ENCODE data around the gene C5orf22. TPM values are rescaled to one million over a fixed set of nuclear protein-coding genes. Genes with fewer than 3 reads are reported as not detected.

C5orf22 gene
- total and polyA plus RNA-seq, 2 of the 13 experiments (the other 11 are each of a cell fraction or from before 2014, with no cell fraction given): 14.0 to 21.5 TPM

- intact Hi-C loops (cut with micrococcal nuclease; ENCODE audit: unreplicated experiment): loop anchor here (5.0 kb wide), 2 partner anchors 494 to 509 kb away; no protein-coding TSS in a partner anchor
- in situ Hi-C loops (cut with HindIII; ENCODE audit: extremely low pct_ligation_motif_present, low pct_unique_long_range_greater_than_20kb): loop anchor here (5.0 kb wide), 1 partner anchor 224 kb away; no protein-coding TSS in a partner anchor
- H3K9ac ChIP-seq (ENCODE audit: insufficient read depth, low read depth, low read length): no peak overlapping the region
- TF ChIP-seq, protein P1, sequence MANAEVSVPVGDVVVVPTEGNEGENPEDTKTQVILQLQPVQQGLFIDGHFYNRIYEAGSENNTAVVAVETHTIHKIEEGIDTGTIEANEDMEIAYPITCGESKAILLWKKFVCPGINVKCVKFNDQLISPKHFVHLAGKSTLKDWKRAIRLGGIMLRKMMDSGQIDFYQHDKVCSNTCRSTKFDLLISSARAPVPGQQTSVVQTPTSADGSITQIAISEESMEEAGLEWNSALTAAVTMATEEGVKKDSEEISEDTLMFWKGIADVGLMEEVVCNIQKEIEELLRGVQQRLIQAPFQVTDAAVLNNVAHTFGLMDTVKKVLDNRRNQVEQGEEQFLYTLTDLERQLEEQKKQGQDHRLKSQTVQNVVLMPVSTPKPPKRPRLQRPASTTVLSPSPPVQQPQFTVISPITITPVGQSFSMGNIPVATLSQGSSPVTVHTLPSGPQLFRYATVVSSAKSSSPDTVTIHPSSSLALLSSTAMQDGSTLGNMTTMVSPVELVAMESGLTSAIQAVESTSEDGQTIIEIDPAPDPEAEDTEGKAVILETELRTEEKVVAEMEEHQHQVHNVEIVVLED (CRISPR knock-in tag; IDR thresholded peaks at IDR 0.05; ENCODE audit: borderline replicate concordance): no peak
- TF ChIP-seq ZNF777 (CRISPR knock-in tag; IDR thresholded peaks at IDR 0.05): no peak
- TF ChIP-seq, protein P2, sequence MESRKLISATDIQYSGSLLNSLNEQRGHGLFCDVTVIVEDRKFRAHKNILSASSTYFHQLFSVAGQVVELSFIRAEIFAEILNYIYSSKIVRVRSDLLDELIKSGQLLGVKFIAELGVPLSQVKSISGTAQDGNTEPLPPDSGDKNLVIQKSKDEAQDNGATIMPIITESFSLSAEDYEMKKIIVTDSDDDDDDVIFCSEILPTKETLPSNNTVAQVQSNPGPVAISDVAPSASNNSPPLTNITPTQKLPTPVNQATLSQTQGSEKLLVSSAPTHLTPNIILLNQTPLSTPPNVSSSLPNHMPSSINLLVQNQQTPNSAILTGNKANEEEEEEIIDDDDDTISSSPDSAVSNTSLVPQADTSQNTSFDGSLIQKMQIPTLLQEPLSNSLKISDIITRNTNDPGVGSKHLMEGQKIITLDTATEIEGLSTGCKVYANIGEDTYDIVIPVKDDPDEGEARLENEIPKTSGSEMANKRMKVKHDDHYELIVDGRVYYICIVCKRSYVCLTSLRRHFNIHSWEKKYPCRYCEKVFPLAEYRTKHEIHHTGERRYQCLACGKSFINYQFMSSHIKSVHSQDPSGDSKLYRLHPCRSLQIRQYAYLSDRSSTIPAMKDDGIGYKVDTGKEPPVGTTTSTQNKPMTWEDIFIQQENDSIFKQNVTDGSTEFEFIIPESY (CRISPR knock-in tag; IDR thresholded peaks at IDR 0.05): no peak
- TF ChIP-seq CBX2 (IDR thresholded peaks at IDR 0.05; ENCODE audit: low read depth, low read length): no peak
- TF ChIP-seq CBX2 (CRISPR knock-in tag; IDR thresholded peaks at IDR 0.05; ENCODE audit: low read depth): no peak
- TF ChIP-seq NFYB (CRISPR knock-in tag; IDR thresholded peaks at IDR 0.05): no peak
- no peak for TF ChIP-seq TAF1 (CRISPR knock-in tag; IDR thresholded peaks at IDR 0.05)
- TF ChIP-seq, protein P3, sequence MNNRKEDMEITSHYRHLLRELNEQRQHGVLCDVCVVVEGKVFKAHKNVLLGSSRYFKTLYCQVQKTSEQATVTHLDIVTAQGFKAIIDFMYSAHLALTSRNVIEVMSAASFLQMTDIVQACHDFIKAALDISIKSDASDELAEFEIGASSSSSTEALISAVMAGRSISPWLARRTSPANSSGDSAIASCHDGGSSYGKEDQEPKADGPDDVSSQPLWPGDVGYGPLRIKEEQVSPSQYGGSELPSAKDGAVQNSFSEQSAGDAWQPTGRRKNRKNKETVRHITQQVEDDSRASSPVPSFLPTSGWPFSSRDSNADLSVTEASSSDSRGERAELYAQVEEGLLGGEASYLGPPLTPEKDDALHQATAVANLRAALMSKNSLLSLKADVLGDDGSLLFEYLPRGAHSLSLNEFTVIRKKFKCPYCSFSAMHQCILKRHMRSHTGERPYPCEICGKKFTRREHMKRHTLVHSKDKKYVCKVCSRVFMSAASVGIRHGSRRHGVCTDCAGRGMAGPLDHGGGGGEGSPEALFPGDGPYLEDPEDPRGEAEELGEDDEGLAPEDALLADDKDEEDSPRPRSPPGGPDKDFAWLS (CRISPR knock-in tag; IDR thresholded peaks at IDR 0.05; ENCODE audit: borderline replicate concordance): no peak
- no peak for TF ChIP-seq ZBTB42 (CRISPR knock-in tag; IDR thresholded peaks at IDR 0.05)
- TF ChIP-seq GTF2F1 (IDR thresholded peaks at IDR 0.05; ENCODE audit: low read length): no peak
- no peak for TF ChIP-seq JUNB (CRISPR knock-in tag; IDR thresholded peaks at IDR 0.05; ENCODE audit: borderline replicate concordance)
- no peak for TF ChIP-seq SMARCC2 (IDR thresholded peaks at IDR 0.05)
These were observed 51.0 kb downstream of the C5orf22 start for GRCh38 chr5:31583129-31583528.

More at GRCh38 chr5:31583129-31583528, 51.0 kb downstream of the C5orf22 start:
- no peaks in the 10 kb centered on the region for H4K20me1 ChIP-seq (ENCODE audit: insufficient read depth, low read length)
- no peaks in the 10 kb centered on the region for H3K79me2 ChIP-seq (ENCODE audit: insufficient read depth, low read length)
- H3K4me3 ChIP-seq (replicated peaks in 1 of 3; ENCODE audit: insufficient read depth in 1 of 3, low read depth in 2 of 3, low read length in 3 of 3): no peak overlapping the region
- H3K4me1 ChIP-seq (ENCODE audit: insufficient read depth, low read length): no peaks in the 10 kb centered on the region
- H3K27ac ChIP-seq (ENCODE audit: extremely low read length, insufficient read depth, low read length): no peak overlapping the region
- no peaks in the 10 kb centered on the region for H3K9me3 ChIP-seq (ENCODE audit: low read length)
- ATAC-seq (no peak), DNase-seq (ENCODE audit: low spot score) (no peak), FAIRE-seq (no peak)
- CTCF ChIA-PET (ENCODE audit: low intra/inter-chr PET ratio, low total read pairs): no interaction called here
- no peak overlapping the region for H3K4me2 ChIP-seq (ENCODE audit: low read depth, low read length)
- BruUV-seq (replicated peaks): no TSS peak
- WGBS (ENCODE audit: low lambda C conversion rate): 52% methylated on average over 2 of the region's 2 CpGs
- peaks cover 2 to 10% of the 10 kb centered on the region in 2 experiments; a peak in 2 of 5 replicates for H3K27me3 ChIP-seq (ENCODE audit: control insufficient read depth in 1 of 2, insufficient read depth in 2 of 2, low read length in 2 of 2)
- no peaks in the 10 kb centered on the region for H3K36me3 ChIP-seq (replicated peaks in 1 of 2; ENCODE audit: control insufficient read depth in 1 of 2, insufficient read depth in 2 of 2, low read length in 2 of 2)
- POLR2A ChIA-PET: no interaction called here
- H2AFZ ChIP-seq (ENCODE audit: low read length): no peak overlapping the region
